ENCODE data around the gene AP3B2.
"Not testable (repeated sequence)": the region's sequence is repeated elsewhere in the genome, so short reads cannot be mapped to it uniquely, and the experiment has no call there.

Gene AP3B2

DNA sequence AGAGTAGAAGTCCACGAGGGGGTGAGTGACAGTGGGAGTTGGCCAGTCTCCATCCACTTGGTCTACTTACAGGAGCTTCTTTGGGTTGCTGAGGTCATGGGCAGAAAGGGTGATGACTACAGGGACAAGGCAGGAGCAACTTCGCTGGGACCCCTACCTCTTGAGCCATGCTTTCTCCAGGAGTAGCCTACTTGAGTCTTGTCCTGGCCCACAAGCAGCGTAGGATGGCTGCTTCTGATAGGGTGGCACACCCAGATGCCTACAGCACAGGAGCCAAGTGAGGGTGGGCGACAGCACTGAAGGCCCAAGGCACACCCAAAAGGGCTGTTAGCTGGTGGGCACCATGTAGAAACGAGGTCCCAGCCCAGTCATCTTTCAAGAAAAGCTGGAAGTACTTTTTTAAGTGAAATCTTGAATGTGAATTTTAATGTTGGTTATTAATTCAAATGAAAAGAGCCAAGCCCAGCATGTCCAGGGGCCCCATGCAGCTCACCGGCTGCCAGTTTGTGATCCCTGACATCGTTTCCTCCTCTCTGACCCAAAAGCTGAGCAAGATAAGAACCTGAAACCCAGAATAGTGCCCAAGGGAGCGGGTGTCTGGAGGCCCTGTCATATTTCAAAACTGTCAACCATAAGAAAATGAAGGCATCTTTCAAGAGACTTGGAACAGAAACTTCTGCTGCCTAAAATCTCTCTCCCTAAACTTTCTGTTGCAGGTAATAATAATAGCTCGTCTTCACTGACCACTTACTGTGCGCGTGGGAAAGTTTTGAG is 60.3 kb downstream of the AP3B2 start:
- in situ Hi-C loops (cut with MboI; ENCODE audit: low sequenced_read_pairs), result no loop called here

DNA sequence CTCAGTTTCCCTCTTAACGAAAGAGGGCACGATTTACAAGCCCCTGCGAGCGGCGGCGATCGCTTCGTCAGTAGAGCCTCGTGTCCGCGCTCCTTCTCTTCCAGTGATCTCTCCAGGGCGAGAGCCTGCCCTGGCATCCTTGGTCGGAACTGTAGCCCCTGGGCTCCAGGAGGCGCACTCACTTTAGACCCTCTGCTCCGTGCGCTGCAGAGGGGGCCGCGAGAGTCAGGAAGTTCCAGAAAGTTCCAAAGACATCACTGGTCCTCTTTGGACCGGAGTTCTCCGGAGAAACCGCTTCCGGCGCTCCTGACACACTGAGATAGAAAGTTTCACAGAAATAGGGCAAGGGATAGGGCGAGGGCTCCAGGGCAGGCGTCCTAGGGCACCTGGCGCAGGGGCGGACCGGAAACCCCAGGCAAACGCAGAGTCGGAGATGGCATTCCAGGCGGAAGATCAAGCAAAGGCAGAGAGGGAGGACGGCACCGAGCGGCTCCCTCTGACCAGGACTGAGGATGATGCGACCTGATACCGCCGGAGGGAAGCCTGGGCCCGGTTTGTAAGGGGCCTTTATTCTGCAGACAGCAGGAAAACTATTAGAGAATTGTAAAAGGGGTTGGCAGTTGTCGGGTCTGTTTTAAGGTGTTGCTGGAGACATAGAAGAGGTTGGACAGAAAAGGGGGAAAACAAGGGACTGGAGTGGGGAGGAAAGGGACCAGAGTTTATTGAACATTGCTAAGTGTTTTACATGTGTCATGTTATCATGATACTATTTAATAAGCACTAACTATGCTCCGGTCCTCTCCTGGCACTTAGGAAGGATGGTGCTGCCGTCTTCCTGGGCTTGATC is 61.2 kb downstream of the AP3B2 start:
- in situ Hi-C loops (cut with MboI; ENCODE audit: low sequenced_read_pairs), result no loop called here

GRCh38 chr15:82647835-82648256 is 61.8 kb downstream of the AP3B2 start:
- in situ Hi-C loops (cut with MboI; ENCODE audit: low sequenced_read_pairs), result no loop called here

- in situ Hi-C loops (cut with MboI; ENCODE audit: low sequenced_read_pairs), result no loop called here
These were observed 62.4 kb downstream of the AP3B2 start, which contains the start of gene CPEB1 for GRCh38 chr15:82647045-82647834. CPEB1 (minus strand) TSS chr15:82647363; CDS start chr15:82628459, 18,904 bp downstream.

DNA sequence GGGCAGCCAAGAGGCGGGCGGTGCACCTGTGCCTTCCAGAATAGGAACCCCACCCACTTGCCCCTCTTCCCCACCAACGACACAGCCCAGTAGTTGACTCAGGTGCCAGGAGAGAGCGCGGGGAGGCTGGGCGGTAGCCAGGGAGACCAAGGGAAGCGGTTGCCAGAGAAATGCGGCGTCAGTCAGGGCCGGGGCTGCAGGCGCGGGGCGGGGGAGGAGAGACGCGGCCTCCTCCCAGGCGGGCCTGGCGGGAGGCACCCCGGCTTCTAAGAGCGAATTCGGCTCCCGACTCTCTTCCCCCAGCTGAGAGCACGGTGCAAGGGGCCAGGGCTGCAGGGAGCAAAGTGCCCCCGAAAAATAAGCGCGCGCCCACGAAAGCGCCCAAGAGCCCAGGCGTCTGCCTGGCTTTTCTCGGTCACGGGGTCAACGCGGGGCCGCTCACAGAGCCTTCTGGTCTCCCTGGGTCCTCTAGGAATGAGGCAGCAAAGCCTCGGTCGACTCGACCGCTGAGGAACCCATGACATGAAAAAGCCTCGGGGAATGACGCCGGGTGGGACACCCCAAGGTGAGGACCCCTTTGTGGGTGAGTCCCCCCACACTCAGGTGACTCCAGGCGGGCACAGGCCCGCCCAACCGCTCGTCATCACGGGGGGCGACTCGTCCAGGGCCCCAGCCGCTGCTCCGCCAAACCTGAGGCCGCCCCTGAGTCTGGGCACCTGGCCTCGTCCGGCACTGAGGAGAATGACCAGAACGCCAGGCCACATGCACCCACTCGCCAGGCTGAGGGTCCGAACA is 63.2 kb downstream of the AP3B2 start:
- in situ Hi-C loops (cut with MboI; ENCODE audit: low sequenced_read_pairs), result no loop called here

DNA sequence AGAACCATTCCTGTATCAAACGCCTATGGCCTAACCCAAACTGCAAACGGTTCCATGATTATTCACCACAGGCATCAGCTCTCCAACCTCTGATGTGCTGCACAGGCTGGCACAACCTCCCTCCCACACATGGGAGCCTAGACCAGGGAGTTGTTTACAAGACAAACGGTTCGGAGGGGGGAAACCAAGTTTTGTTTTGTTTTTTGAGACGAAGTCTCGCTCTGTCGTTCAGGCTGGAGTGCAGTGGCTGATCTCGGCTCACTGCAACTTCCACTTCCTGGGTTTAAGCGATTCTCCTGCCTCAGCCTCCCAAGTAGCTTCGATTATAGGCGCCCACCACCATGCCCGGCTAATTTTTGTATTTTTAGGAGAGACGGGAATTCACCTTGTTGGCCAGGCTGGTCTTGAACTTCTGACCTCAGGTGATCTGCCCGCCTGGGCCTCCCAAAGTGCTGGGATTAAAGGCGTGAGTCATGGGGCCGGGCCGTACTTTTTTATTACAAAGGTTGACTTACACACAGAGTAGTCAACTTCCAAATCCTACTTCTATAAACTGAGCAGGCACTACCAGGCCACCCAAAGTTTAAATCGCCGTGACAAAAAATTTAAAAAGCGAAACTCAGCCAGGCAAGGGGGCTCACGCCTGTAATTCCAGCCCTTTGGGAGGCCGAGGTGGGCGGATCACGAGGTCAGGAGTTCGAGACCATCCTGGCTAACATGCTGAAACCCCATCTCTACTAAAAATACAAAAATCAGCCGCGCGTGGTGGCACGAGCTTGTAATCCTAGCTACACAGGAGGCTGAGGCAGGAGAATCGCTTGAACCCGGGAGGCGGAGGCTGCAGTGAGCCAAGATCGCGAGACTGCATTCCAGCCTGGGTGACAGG is 64.5 kb downstream of the AP3B2 start:
- in situ Hi-C loops (cut with MboI; ENCODE audit: low sequenced_read_pairs), result not testable (repeated sequence)

- in situ Hi-C loops (cut with MboI; ENCODE audit: low sequenced_read_pairs), result no loop called here
These were observed 65.7 kb downstream of the AP3B2 start for GRCh38 chr15:82643992-82644391.

GRCh38 chr15:82642656-82643055 is 67.0 kb downstream of the AP3B2 start:
- in situ Hi-C loops (cut with MboI; ENCODE audit: low sequenced_read_pairs), result no loop called here

DNA sequence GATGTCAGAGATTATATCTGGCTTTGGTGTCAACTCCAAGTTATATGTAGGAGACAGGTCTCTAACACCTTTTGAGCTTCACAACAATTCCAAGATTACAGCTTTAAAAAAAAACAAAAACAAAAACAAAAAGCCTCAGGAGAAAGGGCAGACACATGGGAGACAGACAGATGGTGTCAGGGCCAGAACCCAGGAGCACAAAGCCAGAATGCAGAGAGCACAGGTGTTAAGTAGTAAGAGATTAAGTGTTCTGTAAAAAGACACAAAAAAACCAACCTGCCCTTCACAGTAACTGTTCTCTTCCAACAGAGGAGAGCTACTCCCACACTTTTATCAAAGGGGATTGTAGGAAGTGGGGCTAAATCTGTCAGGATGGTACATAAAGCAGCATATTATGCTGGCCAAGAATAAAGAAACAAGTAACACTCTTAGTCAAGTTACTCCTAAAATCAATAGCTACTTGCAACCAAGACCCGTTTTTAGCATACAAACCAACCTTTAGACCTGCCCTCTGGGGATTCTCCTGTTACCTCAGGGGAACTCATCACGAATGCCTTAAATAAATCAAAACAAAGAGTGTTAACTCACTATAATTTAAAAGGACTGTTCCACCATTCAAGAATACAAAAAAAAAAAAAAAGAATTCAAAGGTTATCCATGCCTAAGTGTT is 68.4 kb downstream of the AP3B2 start:
- in situ Hi-C loops (cut with MboI; ENCODE audit: low sequenced_read_pairs), result no loop called here

GRCh38 chr15:82640672-82641071 is 69.0 kb downstream of the AP3B2 start:
- in situ Hi-C loops (cut with MboI; ENCODE audit: low sequenced_read_pairs), result no loop called here

DNA sequence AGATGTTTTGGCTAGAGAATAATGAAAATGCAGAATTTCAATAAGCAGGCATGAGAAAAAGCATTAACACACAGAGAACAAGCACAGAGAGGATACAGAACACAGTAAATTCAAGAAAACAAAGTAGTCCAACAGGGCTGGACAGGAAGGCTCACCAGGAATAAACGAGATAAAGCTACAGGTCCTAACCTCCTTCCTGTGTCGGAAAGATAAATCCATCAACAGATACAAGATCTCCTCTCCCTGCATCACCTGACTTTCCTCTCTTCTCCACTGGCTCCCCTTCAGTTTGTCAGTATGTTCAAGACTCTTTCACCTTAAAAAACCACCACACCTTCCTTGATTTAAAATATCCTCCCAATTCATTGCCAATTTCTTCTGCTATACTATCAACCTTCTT is 73.9 kb downstream of the AP3B2 start:
- in situ Hi-C loops (cut with MboI; ENCODE audit: low sequenced_read_pairs), result no loop called here

DNA sequence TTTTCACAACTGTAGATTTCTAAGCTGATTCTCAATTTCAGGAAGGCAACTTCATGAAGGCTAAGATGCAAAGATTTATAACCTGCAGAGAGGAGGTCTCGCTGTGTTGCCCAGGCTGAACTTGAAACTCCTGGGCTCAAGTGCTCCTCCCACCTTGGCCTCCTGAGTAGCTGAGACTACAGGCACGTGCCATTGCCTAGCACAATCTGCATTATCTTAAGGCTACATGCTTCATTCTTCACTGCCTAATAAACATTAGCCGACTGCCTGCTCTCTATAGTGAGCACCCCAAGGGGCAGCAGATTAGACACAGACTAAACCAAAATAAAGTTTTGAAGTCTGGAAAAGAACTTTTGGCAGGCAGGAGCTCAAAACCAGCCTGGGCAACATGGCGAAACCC is 79.6 kb downstream of the AP3B2 start:
- in situ Hi-C loops (cut with MboI; ENCODE audit: low sequenced_read_pairs), result no loop called here

- in situ Hi-C loops (cut with MboI; ENCODE audit: low sequenced_read_pairs), result no loop called here
These were observed 84.5 kb downstream of the AP3B2 start for GRCh38 chr15:82625136-82625535.

DNA sequence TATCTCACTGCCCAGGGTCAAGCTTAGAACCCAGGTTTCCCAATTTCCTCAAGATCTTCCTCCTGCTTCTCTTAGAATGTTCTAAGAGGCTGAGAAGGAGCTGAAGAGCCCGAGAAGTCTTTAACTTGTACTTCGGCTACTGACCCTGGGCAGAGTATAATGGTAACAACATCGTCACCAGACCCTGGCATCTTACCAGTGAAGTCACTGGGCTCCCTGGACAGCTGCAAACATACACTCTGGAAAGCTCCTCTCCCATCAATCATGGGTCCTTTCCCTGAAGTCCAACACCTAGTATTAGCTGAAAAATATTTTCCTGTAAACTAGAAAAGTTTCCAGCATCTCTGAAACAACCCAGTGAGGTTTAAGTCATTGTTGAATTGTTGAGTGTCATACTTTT is 85.2 kb downstream of the AP3B2 start:
- in situ Hi-C loops (cut with MboI; ENCODE audit: low sequenced_read_pairs), result no loop called here

DNA sequence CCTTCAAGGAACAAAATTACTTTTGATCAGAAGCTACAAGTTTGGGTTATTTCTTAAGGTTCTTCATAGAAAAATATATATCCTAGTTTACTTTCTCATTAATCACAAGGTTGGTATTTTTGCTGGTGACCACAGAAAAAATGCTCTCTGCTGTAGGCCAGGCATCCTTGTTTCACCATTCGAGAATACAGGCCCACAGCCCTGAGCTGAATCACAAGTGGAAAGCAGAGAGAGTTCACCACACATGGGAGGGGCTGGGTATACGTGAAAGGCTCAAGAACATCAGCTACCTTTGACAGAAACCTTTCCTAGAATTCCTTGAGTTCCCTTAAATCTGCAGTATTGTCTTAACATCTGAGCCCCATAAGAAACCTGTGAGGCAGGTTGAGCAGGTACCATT is 85.7 kb downstream of the AP3B2 start:
- in situ Hi-C loops (cut with MboI; ENCODE audit: low sequenced_read_pairs), result no loop called here

- in situ Hi-C loops (cut with MboI; ENCODE audit: low sequenced_read_pairs), result no loop called here
These were observed 87.7 kb downstream of the AP3B2 start for GRCh38 chr15:82621970-82622369.

GRCh38 chr15:82613747-82614146 is 95.9 kb downstream of the AP3B2 start:
- in situ Hi-C loops (cut with MboI; ENCODE audit: low sequenced_read_pairs), result no loop called here

DNA sequence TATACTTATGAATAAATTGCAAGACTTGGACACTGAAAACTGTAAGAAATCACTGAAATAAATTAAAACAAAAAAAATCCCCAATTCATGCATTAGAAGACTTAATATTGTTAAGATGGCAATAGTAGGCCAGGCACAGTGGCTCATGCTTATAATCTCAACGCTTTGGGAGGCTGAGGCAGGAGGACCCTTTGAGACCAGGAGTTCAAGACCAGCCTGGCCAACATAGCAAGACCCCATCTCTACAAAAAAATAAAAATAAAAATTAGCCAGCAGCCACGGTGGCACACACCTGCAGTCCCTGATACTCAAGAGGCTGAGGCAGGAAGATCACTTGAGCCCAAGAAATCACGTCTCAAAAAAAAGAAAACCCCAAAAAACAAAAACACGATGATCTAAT is 98.3 kb downstream of the AP3B2 start:
- in situ Hi-C loops (cut with MboI; ENCODE audit: low sequenced_read_pairs), result no loop called here

All from hTERT RPE-1 (cell line).